HG02610 (cell line): ENCODE data around the gene MAMDC4.
"Not testable (repeated sequence)": the region's sequence is repeated elsewhere in the genome, so short reads cannot be mapped to it uniquely, and the experiment has no call there.

Experiments used
- ATAC-seq: cut with Tn5 transposase; IDR thresholded peaks from one replicate; pipeline ENCODE4 v1.9.1; 2021; ENCODE audit warnings: mild to moderate bottlenecking, moderate library complexity; ENCODE audit not compliant: unreplicated experiment

Gene MAMDC4

DNA sequence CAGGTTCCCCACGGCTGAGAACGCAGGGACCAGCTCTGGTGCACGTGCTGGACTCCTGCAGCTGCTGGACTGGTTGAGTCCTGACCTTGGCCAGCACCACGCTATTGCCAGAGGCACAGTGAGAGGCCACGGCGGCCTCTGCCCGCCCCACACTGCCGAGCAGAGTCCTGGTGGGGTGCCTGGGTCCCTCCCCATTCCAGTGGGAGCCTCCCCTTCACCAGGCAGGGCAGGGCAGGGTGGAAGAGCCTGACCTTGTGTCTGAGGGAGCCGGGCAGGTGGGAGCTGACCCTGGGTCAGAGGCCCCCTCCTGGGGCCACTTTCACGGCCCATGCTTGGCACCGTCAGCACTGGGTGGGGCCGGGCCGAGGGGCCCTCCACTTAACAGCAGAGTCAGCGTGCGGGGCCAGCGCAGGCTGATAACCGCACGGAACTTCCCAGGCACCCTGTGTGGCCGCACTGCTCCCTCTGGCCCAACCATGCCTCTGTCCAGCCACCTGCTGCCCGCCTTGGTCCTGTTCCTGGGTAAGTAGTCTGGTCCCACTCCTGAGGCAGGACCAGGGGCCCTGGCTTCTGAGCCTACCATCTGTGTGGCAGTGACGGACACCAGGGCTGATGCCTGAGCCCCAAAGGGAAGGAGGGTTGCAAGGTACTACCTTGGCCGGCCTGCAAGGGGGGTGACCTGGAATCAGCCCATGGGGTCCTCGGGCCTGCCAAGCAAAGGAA is at the start of gene MAMDC4:
MAMDC4 (plus strand) TSS at position 406 of the 723 bp plus-strand sequence; CDS start at position 477, 71 bp downstream.
- no peak for ATAC-seq

DNA sequence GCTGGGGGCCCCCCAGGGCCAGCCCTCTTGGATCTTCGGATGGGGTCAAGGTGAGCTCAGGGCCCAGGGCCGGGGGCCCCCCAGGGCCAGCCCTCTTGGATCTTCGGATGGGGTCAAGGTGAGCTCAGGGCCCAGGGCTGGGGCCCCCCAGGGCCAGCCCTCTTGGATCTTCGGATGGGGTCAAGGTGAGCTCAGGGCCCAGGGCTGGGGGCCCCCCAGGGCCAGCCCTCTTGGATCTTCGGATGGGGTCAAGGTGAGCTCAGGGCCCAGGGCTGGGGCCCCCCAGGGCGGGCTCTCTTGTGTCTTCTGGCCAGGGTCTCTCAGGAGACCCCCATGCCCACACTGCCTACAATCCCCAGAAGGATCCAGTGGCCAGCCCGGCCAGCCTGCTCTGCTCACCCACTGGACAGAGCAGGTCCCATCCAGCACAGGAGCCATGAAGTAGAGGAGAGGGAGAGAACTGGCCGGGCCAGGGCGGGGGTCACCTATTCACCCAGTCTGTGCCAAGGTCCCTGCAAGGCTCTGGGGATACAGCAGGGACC is 49.1 kb upstream of the MAMDC4 start:
- ATAC-seq = not testable (repeated sequence)

DNA sequence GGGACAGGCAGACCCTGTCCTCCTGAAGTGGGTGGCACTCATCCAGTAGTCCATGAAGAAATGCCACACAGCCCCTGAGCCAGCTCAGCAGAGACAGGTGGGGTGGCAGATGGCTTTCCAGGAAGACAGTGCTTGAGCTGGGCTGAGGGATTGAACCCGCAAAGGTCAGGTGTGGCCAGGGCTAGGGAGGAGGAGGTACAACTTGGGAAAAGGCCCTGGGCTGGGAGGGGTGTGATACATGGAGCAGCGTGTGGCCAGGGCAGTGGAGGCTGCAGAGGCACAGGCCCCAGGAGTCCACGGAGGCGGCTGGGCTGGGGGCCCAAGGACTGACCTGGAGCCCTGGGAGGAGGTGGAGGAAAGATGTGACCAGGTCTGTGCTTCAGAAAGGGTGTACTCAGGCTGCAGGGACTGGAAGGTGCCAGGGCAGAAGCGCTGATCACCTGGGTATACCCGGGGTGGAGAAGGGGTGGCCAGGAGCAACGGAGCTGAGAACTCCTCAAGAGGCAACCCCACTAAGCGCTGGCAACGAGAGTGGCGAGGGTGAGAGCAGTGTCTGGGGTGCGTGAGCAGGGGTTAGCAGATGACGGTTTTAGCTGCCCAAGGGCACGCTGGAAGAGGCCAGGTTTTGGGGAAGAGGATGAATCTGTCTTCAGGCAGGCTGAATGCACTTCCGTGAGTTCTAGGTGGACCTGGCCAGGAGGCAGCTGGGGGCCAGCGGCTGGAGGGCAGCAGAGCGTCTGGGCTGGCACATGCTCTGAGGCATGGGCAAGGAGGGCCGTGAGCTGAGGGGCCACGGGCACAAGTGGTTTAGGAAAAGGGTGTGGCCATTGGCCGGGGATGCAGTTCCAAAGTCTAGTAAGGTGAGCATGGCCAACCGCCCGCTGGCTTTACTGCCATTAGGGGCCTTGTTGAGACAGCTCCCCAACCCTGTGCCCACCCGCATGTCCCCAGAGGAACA is 48.3 kb upstream of the MAMDC4 start:
- ATAC-seq = no peak

GRCh38 chr9:136804509-136805206 is 47.5 kb upstream of the MAMDC4 start:
- no peak for ATAC-seq

DNA sequence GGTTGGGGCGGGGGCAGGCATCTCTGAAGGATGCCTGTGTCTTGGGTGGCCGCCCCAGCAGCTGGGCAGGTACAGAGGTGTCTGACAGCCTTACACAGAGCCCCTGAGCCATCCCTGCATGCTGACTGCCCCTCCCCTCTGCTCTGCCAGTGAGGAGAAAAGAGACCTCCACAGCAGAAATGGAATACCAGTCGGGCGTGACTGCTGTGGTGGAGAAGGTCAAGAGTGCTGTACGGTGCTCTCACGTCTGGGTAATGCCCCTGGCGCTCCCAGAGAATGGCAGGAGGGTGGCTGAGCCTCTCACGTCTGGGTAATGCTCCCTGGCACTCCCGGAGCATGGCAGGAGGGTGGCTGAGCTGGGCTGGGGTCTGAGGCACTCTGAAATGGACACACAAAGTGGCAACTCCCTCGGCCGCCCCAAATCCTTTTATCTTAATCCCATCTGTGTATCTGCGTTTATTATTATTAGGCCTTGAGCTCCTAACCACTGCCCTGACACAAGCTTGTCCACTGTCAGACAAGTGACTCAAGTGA is 46.9 kb upstream of the MAMDC4 start:
- no peak for ATAC-seq

- ATAC-seq = no peak
These were observed 46.1 kb upstream of the MAMDC4 start for GRCh38 chr9:136806067-136806466.

- ATAC-seq = no peak
These were observed 45.4 kb upstream of the MAMDC4 start for GRCh38 chr9:136806631-136807201.

GRCh38 chr9:136807281-136808074 is 44.7 kb upstream of the MAMDC4 start, which contains the start of gene RABL6:
TSS of gene RABL6 (plus strand) at chr9:136807948. CDS start at chr9:136808197, 249 bp downstream.
- ATAC-seq = peak; percentile 69

DNA sequence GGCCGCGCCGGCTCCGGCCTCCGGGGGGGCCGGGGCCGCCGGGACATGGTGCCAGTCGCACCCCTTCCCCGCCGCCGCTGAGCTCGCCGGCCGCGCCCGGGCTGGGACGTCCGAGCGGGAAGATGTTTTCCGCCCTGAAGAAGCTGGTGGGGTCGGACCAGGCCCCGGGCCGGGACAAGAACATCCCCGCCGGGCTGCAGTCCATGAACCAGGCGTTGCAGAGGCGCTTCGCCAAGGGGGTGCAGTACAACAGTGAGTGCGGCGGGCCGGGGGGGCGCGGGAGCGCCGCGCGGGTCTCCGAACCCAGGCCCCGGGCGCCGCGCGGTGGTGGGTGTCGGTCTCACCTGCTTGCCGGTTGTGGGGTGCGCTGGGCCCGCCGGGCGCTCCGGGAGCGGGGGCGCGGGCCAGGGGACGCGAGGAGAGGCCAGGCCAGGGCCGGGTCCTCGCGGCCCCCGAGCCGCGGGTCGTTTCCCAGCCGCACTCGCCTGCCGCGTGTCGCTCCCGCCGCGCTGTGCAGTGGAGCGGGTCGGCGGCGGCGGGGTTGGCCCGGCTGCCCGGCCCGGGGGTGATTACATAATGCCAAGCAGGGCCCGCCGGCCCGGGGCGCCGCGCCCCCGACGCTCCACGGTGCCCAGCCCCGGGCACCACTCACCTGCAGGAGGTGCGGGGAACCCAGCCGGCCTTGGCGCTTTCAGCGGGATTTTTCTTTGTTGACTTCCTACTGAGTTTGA is 43.9 kb upstream of the MAMDC4 start:
- ATAC-seq = peak; percentile 24

DNA sequence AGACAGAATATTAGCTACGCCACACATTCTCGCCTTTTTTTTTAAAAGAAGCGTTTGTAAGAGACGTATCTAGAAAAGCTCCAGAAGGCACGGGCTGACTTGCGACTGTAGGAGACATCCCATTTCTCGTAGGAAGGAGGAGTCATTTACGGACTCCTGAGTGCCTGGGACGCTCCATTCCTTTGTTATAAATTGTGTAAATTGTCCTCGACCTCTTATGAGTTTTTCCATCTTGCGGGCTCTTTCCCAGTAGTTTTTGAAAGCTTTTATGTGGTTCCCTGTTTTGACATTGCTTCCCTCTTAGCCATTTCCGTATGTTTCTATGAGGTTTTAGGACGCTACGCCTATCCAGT is 43.4 kb upstream of the MAMDC4 start:
- ATAC-seq = no peak

GRCh38 chr9:136814725-136815421 is 37.3 kb upstream of the MAMDC4 start:
- ATAC-seq = no peak

- ATAC-seq = no peak
These were observed 36.7 kb upstream of the MAMDC4 start for GRCh38 chr9:136815422-136815782.

- ATAC-seq = no peak
These were observed 30.9 kb upstream of the MAMDC4 start for GRCh38 chr9:136820971-136821825.

- no peak for ATAC-seq
These were observed 30.2 kb upstream of the MAMDC4 start for GRCh38 chr9:136821826-136822544.

DNA sequence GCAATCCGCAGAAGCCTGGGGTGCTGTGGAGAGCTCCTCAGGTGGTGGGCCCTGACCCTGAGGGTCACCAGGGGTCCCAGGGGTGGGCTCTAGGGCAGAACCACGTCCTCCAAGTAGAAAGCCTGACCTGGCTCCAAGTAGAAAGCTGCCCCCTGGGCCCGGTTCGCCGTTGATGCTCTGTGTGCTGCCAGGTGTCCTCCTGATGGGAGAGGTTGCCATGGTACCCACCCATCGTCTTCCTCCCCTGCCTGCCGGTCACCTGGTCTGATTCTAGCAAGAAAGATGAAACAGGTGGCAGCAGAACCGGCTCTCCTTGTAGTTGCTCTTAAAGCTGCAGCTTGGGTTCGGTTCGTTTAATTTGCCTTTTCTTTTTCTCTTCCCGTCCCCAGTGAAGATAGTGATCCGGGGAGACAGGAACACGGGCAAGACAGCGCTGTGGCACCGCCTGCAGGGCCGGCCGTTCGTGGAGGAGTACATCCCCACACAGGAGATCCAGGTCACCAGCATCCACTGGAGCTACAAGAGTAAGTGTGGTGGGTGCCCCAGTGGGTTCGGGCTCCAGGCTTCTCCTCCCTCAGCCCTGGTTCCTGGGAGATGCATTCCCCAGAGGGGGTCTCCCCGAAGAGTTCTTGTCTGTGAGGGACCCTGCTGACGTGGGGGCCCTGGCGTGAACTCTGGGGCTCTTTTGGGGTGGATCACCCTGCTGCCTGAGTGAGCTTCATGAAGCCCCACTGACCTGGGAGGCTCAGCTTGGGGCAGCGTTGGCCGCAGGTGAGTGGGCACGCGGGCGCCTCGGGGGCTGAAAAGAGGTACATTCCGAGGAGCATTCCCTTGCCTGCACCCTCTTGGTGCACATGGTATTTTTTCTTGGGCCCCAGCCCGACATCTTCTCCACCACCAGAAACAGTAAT is 28.8 kb upstream of the MAMDC4 start:
- ATAC-seq = no peak
